GM18873 (cell line): ENCODE measurements around the gene GMDS.

Source experiments
- ATAC-seq: cut with Tn5 transposase; IDR thresholded peaks from one replicate; pipeline ENCODE4 v1.9.1; 2021; ENCODE audit warnings: mild to moderate bottlenecking, moderate library complexity, moderate number of reproducible peaks; ENCODE audit not compliant: unreplicated experiment, low FRiP score

GMDS gene

GRCh38 chr6:2182251-2182650 lies 63.2 kb downstream of the GMDS start:
- ATAC-seq, result no peak

DNA sequence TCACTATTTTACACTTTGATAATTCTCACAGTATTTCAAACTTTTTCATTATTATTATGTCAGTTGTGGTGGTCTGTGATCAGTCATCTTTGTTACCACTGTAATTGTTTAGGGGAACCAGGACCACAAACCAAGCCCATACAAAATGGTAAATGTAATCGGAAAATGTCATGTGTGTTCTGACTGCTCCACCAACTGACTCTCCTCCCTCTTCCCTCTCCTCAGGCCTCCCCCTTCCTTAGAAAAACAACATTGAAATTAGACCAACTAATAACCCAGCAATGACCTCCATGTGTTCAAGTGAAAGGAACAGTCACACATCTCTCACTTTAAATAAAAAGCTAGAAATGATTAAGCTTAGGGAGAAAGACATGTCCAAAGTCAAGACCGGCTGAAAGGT lies 63.8 kb downstream of the GMDS start:
- ATAC-seq, result no peak

- no peak for ATAC-seq
These were observed 65.5 kb downstream of the GMDS start for GRCh38 chr6:2179950-2180349.

GRCh38 chr6:2179241-2179640 lies 66.2 kb downstream of the GMDS start:
- ATAC-seq, result no peak

DNA sequence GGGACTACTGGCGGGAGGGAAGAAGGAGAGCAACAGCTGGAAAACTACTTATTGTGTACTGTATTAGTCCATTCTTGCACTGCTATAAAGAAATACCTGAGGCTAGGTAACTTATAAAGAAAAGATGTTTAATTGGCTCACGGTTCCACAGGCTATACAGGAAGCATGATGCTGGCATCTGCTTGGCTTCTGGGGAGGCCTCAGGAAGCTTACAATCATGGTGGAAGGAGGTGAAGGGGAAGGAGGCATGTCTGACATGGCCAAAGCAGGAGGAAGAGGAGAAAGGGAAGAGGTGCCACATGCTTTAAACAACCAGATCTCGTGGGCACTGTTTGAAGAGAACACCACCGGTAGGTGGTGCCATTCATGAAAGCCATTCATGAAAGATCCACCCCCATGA lies 67.3 kb downstream of the GMDS start:
- ATAC-seq, result no peak

GRCh38 chr6:2175825-2176224 lies 69.6 kb downstream of the GMDS start:
- no peak for ATAC-seq

DNA sequence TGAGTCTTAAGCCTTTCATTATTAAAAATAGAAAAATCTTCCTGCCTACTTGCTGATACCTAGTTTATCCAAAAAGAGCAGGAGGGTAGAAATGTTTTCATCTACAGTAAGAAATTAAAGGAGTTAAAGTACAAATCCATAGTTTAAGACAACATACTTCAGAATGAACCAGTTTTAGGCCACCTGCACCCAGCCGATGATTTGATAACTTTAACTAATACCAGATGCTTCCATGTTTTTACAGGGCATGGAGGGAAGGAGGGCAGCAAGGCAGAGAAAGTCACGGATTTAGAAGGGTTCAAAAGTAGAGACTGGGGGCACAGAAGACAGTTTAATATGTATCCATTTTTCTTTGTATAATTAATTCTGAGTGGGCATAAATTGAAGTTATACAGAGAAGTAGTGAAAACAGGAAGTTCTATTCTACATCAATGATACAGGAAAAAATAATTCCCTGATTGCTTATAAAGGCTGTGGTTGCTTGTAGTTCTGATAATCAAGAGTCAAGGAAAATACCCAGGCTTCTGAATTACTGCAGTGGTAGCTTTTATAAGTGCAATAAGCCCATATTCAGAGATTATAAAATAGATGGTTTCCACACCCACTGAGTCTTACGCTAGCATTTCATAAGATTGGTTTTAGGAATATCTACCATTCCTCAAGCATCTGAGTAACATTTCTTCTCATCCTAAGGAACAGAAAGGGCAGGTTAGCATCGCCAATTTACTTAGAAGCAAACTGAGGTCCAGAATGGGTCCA lies 72.0 kb downstream of the GMDS start:
- no peak for ATAC-seq

DNA sequence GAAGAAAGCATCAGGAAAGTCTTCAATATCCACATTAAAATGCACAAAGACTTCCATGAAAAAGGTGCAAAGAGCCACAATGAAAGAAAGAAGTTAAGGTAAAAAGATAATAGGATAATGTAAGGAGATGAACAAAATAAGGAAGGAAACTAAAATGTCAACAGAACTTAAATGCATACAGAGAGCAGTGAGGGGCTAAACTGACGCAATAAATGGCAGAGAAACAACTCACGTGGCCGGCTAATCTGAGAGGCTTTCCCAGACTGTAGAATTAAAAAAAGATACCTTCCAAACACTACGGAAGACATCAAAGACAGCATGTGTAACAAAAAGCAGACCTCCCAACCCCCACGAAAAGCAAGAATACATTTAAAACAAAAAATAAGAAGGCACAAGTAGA lies 73.7 kb downstream of the GMDS start:
- ATAC-seq, result no peak

GRCh38 chr6:2168480-2168879 lies 76.9 kb downstream of the GMDS start:
- no peak for ATAC-seq

- ATAC-seq, result no peak
These were observed 78.7 kb downstream of the GMDS start for GRCh38 chr6:2166717-2167116.

DNA sequence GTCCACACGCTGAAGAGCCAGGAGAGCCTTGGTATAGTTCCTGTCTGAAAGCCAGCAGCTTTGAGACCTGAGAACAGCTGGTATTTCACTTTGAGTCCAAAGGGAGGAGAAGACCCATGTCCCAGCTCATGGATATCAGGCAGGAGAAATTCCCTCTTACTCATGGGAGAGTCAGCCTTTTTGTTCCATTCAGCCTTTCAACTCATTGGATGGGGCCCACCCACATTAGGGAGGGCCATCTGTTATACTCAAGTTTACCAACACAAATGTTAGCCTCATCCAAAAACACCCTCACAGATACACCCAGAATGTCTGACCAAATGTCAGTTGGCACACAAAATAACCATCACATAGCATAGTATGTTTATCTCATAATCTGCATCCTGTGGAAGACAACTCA lies 80.1 kb downstream of the GMDS start:
- ATAC-seq, result no peak

- no peak for ATAC-seq
These were observed 80.9 kb downstream of the GMDS start for GRCh38 chr6:2164481-2164880.

- ATAC-seq, result no peak
These were observed 83.3 kb downstream of the GMDS start for GRCh38 chr6:2162079-2162445.

GRCh38 chr6:2158596-2159271 lies 86.7 kb downstream of the GMDS start:
- no peak for ATAC-seq

DNA sequence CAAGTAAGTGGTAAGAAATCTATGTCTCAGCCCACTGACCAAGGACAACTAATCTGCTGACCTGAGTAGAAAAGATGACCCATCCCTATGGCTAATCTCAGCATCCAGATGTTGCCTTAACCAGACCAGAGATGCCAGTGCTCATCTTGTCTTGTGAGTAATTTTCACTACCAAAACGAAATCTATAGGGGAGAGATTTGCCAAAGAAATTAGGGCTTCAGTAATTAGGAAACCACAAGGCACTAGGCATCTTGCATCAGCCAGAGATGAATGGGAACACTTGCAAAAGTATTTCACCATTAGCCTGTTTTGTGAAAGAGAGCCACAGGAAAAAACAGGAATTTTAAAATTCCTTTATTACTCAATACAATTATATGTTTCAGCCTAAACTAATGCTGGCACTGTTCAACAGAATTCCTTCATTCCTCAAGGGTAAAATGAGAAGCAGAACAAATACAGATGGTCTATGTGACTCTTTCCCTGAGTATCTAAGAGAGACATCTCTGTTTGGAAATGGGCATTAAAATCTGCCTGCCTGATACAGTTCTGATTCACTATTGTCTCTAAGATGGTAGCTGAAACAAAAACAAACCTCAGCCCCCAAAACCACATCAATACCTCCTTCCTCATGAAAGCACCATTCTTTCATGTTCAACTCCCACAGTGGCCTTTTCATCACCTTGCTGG lies 87.8 kb downstream of the GMDS start:
- no peak for ATAC-seq

- no peak for ATAC-seq
These were observed 90.2 kb downstream of the GMDS start for GRCh38 chr6:2155206-2155605.

- no peak for ATAC-seq
These were observed 95.9 kb downstream of the GMDS start for GRCh38 chr6:2149361-2150006.

- no peak for ATAC-seq
These were observed 96.7 kb downstream of the GMDS start for GRCh38 chr6:2148748-2149147.

- no peak for ATAC-seq
These were observed 97.5 kb downstream of the GMDS start for GRCh38 chr6:2147766-2148448.

DNA sequence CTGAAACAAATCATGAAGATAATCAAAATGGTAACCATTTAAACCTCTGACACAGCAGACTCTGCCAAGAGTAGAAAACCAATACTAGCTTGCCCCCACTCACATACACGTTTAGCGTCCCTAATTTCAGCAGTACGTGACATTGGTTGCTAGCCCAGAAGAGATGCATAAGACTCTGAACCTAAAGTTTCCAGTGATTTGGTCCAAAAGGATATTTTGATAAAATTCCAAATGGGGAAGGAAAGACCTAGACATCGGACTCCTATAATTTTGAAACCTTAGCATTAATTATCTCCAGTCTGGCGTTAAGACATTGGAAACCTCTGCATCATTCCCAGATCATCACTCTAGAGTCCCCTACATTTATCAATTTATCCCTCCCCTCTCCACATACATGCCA lies 98.1 kb downstream of the GMDS start:
- no peak for ATAC-seq

- no peak for ATAC-seq
These were observed 101.2 kb downstream of the GMDS start for GRCh38 chr6:2144210-2144609.
